Measurements from ENCODE around the gene KIAA1958. TPM values are rescaled to one million over a fixed set of nuclear protein-coding genes. Genes with fewer than 3 reads are reported as not detected.

Gene KIAA1958
- total RNA-seq, 1 experiment from 2014 or later: 5.8 TPM

DNA sequence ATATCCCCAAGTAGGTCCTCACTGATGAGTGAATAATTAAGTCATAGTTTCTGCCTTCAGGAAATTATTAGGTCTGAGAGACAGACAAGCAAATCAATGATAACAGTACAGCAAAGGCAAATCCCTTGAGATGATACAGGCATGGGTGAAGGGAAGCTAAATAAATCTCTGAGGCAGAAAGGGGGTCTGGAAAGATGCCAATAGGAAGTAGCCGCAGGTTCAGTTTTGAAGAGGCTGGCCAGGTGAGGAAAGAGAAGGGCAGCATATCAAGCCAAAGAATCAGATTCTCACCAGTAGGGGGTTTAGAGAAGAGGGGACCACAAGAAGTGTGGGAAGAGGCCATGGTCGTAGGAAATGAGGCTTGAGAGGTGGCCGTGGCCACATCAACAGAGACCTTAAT lies 85.8 kb downstream of the KIAA1958 start:
- H3K4me3 Mint-ChIP-seq (ENCODE audit: unreplicated experiment): no peak overlapping the region
- H3K9me3 Mint-ChIP-seq (ENCODE audit: unreplicated experiment): no peaks in the 10 kb centered on the region
- no TSS peak for BruUV-seq (replicated peaks)
- intact Hi-C loops (cut with micrococcal nuclease): no loop called here
- DNase-seq (ENCODE audit: unreplicated experiment): no peak
- ChIA-PET CTCF (interaction anchor here (0.6 kb wide), 1 partner anchor 331 kb away, joined by 3 read pairs; no protein-coding TSS in a partner anchor), POLR2A (no interaction called here)
- TF ChIP-seq, protein P1, sequence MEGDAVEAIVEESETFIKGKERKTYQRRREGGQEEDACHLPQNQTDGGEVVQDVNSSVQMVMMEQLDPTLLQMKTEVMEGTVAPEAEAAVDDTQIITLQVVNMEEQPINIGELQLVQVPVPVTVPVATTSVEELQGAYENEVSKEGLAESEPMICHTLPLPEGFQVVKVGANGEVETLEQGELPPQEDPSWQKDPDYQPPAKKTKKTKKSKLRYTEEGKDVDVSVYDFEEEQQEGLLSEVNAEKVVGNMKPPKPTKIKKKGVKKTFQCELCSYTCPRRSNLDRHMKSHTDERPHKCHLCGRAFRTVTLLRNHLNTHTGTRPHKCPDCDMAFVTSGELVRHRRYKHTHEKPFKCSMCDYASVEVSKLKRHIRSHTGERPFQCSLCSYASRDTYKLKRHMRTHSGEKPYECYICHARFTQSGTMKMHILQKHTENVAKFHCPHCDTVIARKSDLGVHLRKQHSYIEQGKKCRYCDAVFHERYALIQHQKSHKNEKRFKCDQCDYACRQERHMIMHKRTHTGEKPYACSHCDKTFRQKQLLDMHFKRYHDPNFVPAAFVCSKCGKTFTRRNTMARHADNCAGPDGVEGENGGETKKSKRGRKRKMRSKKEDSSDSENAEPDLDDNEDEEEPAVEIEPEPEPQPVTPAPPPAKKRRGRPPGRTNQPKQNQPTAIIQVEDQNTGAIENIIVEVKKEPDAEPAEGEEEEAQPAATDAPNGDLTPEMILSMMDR (IDR thresholded peaks at IDR 0.05; ENCODE audit: unreplicated experiment): no peak
- no peaks in the 10 kb centered on the region for H3K36me3 Mint-ChIP-seq (ENCODE audit: insufficient read depth, unreplicated experiment)
- no peak overlapping the region for H3K27ac Mint-ChIP-seq (ENCODE audit: low read depth, unreplicated experiment)
- no peaks in the 10 kb centered on the region for H3K27me3 Mint-ChIP-seq (ENCODE audit: insufficient read depth, unreplicated experiment)
- H3K4me1 Mint-ChIP-seq (ENCODE audit: insufficient read depth, unreplicated experiment): peaks cover 17% of the 10 kb centered on the region

DNA sequence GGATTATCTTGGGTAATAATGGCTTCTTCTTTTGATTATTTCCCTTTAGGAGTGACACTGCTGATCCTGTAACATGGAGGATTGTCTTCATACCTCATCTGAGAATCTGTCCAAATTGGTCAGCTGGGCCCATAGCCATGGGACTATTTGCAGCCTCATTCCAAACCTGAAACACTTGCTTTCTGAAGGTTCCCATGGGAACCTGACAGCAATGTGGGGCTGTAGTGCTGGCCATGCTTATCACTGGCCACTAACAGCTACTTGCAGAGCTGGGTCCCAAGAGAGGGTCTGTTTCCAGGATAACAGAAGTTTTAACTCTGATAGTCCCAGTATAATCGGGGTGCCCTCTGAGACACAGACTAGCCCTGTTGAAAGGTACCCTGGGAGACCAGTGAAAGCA lies 87.4 kb downstream of the KIAA1958 start:
- Mint-ChIP-seq H3K9me3 (ENCODE audit: unreplicated experiment) (no peaks in the 10 kb centered on the region), H3K36me3 (ENCODE audit: insufficient read depth, unreplicated experiment) (no peaks in the 10 kb centered on the region), H3K4me1 (ENCODE audit: insufficient read depth, unreplicated experiment) (peaks cover 14% of the 10 kb centered on the region), H3K4me3 (ENCODE audit: unreplicated experiment) (no peak overlapping the region), H3K27ac (ENCODE audit: low read depth, unreplicated experiment) (no peak overlapping the region), H3K27me3 (ENCODE audit: insufficient read depth, unreplicated experiment) (no peaks in the 10 kb centered on the region)
- DNase-seq (ENCODE audit: unreplicated experiment): no peak
- intact Hi-C loops (cut with micrococcal nuclease): no loop called here
- CTCF ChIA-PET: interaction anchor here (1.2 kb wide), 1 partner anchor 131 kb away, joined by 3 read pairs; no protein-coding TSS in a partner anchor
- POLR2A ChIA-PET: no interaction called here
- BruUV-seq (replicated peaks): no TSS peak
- TF ChIP-seq, protein P1 (IDR thresholded peaks at IDR 0.05; ENCODE audit: unreplicated experiment): no peak

DNA sequence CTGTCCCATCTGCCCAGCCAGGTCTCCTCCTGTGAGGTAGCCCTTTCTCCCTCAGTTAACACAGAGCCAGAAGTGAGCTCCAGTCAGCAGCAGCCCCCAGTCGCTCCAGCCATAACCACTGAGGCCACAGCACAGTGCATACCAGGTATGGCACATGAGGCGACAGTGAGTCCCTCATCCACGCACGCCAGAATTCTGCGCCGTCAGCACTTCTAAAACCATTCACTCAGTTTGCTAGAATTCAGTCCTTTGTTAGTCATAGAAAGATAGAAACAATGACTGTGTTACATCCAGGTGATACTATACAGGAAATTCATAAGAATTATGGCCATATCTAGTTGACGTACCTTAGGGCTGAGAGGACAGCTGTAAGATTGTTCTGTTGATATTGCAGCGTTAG lies 88.5 kb downstream of the KIAA1958 start:
- ChIA-PET CTCF (no interaction called here), POLR2A (no interaction called here)
- Mint-ChIP-seq H3K36me3 (ENCODE audit: insufficient read depth, unreplicated experiment) (no peaks in the 10 kb centered on the region), H3K4me3 (ENCODE audit: unreplicated experiment) (no peak overlapping the region), H3K4me1 (ENCODE audit: insufficient read depth, unreplicated experiment) (peaks cover 11% of the 10 kb centered on the region), H3K27me3 (ENCODE audit: insufficient read depth, unreplicated experiment) (no peaks in the 10 kb centered on the region), H3K9me3 (ENCODE audit: unreplicated experiment) (no peaks in the 10 kb centered on the region), H3K27ac (ENCODE audit: low read depth, unreplicated experiment) (no peak overlapping the region)
- no peak for DNase-seq (ENCODE audit: unreplicated experiment)
- no TSS peak for BruUV-seq (replicated peaks)
- TF ChIP-seq, protein P1 (IDR thresholded peaks at IDR 0.05; ENCODE audit: unreplicated experiment): no peak
- intact Hi-C loops (cut with micrococcal nuclease): no loop called here

DNA sequence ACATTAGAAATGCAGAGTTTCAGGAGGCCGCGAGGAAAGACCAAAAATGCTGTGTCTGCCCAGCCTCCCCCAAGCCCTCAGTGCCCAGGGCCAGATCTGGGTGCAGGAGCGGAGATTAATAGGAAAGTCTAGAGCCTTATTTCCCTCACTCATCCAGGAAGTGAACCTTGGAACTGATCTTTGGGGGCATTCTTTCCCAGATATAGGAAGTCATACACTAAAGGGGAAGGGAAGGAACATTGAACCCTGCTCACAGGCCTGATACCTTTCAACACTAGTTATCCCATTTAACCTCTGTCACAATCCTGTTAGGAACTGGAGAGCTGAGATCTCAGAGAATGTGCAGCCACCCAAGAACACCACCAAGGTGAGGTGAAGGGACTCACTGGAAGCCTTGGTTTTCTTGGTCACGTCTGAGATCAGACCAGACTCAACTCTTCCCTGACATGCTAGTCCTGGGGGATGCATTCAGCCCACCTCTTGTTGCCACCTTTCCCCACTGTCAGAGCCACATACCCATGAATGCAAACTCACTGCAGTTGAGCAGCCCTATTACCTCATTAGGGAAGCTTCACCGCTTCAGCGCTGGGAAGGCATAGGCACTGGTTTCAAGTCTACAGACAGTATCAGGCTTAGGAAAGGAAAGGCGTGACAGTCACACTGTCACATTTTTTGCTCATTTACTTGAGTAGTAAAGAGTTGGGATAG lies 95.0 kb downstream of the KIAA1958 start:
- Mint-ChIP-seq H3K9me3 (ENCODE audit: unreplicated experiment) (no peaks in the 10 kb centered on the region), H3K36me3 (ENCODE audit: insufficient read depth, unreplicated experiment) (no peaks in the 10 kb centered on the region), H3K27ac (ENCODE audit: low read depth, unreplicated experiment) (no peak overlapping the region), H3K4me1 (ENCODE audit: insufficient read depth, unreplicated experiment) (no peaks in the 10 kb centered on the region), H3K4me3 (ENCODE audit: unreplicated experiment) (no peak overlapping the region), H3K27me3 (ENCODE audit: insufficient read depth, unreplicated experiment) (no peaks in the 10 kb centered on the region)
- intact Hi-C loops (cut with micrococcal nuclease): no loop called here
- TF ChIP-seq, protein P1 (IDR thresholded peaks at IDR 0.05; ENCODE audit: unreplicated experiment): no peak
- CTCF ChIA-PET: interaction anchor here (0.7 to 0.8 kb wide), 2 partner anchors 11 to 43 kb away, joined by 3 read pairs; no protein-coding TSS in a partner anchor
- POLR2A ChIA-PET: interaction anchor here (1.6 kb wide), 1 partner anchor 11 kb away, joined by 7 read pairs; no protein-coding TSS in a partner anchor
- DNase-seq (ENCODE audit: unreplicated experiment): no peak
- no TSS peak for BruUV-seq (replicated peaks)

Measured in MCF 10A (cell line).